PC-3 (cell line): Measurements from ENCODE around the gene MIPEP. TPM values are rescaled to one million over a fixed set of nuclear protein-coding genes. Genes with fewer than 3 reads are reported as not detected.

Source experiments
- ATAC-seq: fragments of 200-7000 bp; cut with Tn5 transposase; 2 replicates; pipeline ENCODE4 v1.9.1; 2020; ENCODE audit warnings: mild to moderate bottlenecking, moderate library complexity
- BruUV-seq: library from RNA; stranded (reverse); fragments of 400-500 nt; replicated peaks from 2 replicates; lab custom pipeline; 2021; lab: Mats Ljungman, UMichigan
- CTCF ChIA-PET: fragments of 300-600 bp; sonication (Branson Sonifier 250); formaldehyde crosslinking; loops from one replicate; lab custom pipeline; 2022; ENCODE audit warnings: antibody characterized with exemption; lab: Charles Lee
- POLR2A ChIA-PET: fragments of 300-600 bp; sonication (Branson Sonifier 250); formaldehyde crosslinking; loops from one replicate; lab custom pipeline; 2022; ENCODE audit warnings: antibody characterized with exemption; ENCODE audit not compliant: unreplicated experiment; lab: Charles Lee
- DNase-seq: peaks from one replicate; pipeline ENCODE4 v3.0.0-alpha.2; 2015
- H2AFZ ChIP-seq: fragments of 300-600 bp; sonication (generic); 2 replicates; pipeline ENCODE4 v1.6.0; 2016; ENCODE audit warnings: antibody characterized with exemption, low read length
- H3F3A ChIP-seq: fragments of 300-600 bp; sonication (generic); one replicate; pipeline ENCODE4 v1.6.0; 2017; ENCODE audit warnings: antibody characterized with exemption, low read length, control low read depth, mild to moderate bottlenecking; ENCODE audit not compliant: unreplicated experiment
- H3K27ac ChIP-seq: fragments of 300-600 bp; sonication (generic); 2 replicates; pipeline ENCODE4 v1.5.1; 2016; ENCODE audit warnings: mild to moderate bottlenecking, low read length
- H3K27me3 ChIP-seq: fragments of 300-600 bp; sonication (generic); 2 replicates; pipeline ENCODE4 v1.6.1; 2016; ENCODE audit warnings: low read length, mixed read lengths
- H3K36me3 ChIP-seq: fragments of 300-600 bp; sonication (generic); 2 replicates; pipeline ENCODE4 v1.6.1; 2016; ENCODE audit warnings: low read depth, mixed run types, low read length, mixed read lengths
- H3K4me1 ChIP-seq: fragments of 300-600 bp; sonication (generic); 2 replicates; pipeline ENCODE4 v1.5.1; 2016; ENCODE audit warnings: low read length; ENCODE audit not compliant: insufficient read depth
- H3K4me2 ChIP-seq: fragments of 300-600 bp; sonication (generic); 2 replicates; pipeline ENCODE4 v1.6.0; 2016; ENCODE audit warnings: low read length
- H3K4me3 ChIP-seq: fragments of 300-600 bp; sonication (generic); 2 replicates; pipeline ENCODE4 v1.5.1; 2016; ENCODE audit warnings: mild to moderate bottlenecking, low read length, mixed read lengths
- H3K79me2 ChIP-seq: fragments of 300-600 bp; sonication (generic); 2 replicates; pipeline ENCODE4 v1.6.1; 2017; ENCODE audit warnings: low read length, mixed read lengths
- H3K9ac ChIP-seq: fragments of 300-600 bp; sonication (generic); 2 replicates; pipeline ENCODE4 v1.6.0; 2016; ENCODE audit warnings: mild to moderate bottlenecking, low read length
- H3K9me2 ChIP-seq: fragments of 300-600 bp; sonication (generic); replicated peaks from 2 replicates; pipeline ENCODE4 v1.6.1; 2016; ENCODE audit warnings: mixed run types, low read length, mixed read lengths
- H3K9me3 ChIP-seq: fragments of 300-600 bp; sonication (generic); 2 replicates; pipeline ENCODE4 v1.6.1; 2016; ENCODE audit warnings: low read length, mixed read lengths
- H4K20me1 ChIP-seq: fragments of 300-600 bp; sonication (generic); 2 replicates; pipeline ENCODE4 v1.6.1; 2016; ENCODE audit warnings: low read length, mixed read lengths
- CTCF ChIP-seq: fragments of 300-600 bp; sonication (generic); conservative IDR thresholded peaks from 2 replicates; pipeline ENCODE4 v1.5.1; 2017; ENCODE audit warnings: antibody characterized with exemption, low read depth, mild to moderate bottlenecking, low read length
- EZH2 ChIP-seq: fragments of 300-600 bp; sonication (generic); IDR thresholded peaks from one replicate; pipeline ENCODE4 v1.6.1; 2017; ENCODE audit warnings: antibody characterized with exemption, mild to moderate bottlenecking, low read length; ENCODE audit not compliant: unreplicated experiment
- EZH2phosphoT487 ChIP-seq: fragments of 300-600 bp; sonication (generic); IDR thresholded peaks from 2 replicates; pipeline ENCODE4 v1.6.1; 2018; ENCODE audit warnings: mild to moderate bottlenecking, antibody characterized with exemption, low read length, borderline replicate concordance
- intact Hi-C: fragments of 100-400 bp; cut with micrococcal nuclease; formaldehyde crosslinking; loops from 2 replicates; pipeline ENCODE4 v1.9.0; 2023
- total RNA-seq: library from RNA; depleted of rRNA; stranded (reverse); fragments of >200 nt; gene quantifications from 2 replicates; pipeline ENCODE4 v1.2.3, GENCODE V29; 2014

MIPEP gene
- total RNA-seq, 1 experiment from 2014 or later = 30.5 TPM

- no peaks in the 10 kb centered on the region for H3K9me2 ChIP-seq
- ATAC-seq (no peak), DNase-seq (no peak)
- intact Hi-C loops = no loop called here
- no peaks in the 10 kb centered on the region for H3F3A ChIP-seq
- BruUV-seq = no TSS peak
- H2AFZ ChIP-seq = no peak overlapping the region
- TF ChIP-seq EZH2phosphoT487 = no peak
- no peak for TF ChIP-seq EZH2
- no peak for TF ChIP-seq CTCF
- H3K27me3 ChIP-seq = no peaks in the 10 kb centered on the region
- no peaks in the 10 kb centered on the region for H4K20me1 ChIP-seq
- CTCF ChIA-PET = no interaction called here
- no peak overlapping the region for H3K27ac ChIP-seq
- no peaks in the 10 kb centered on the region for H3K9me3 ChIP-seq
- no peak overlapping the region for H3K4me3 ChIP-seq
- H3K36me3 ChIP-seq = no peaks in the 10 kb centered on the region
- POLR2A ChIA-PET = no interaction called here
- H3K9ac ChIP-seq = no peak overlapping the region
- H3K4me2 ChIP-seq = no peak overlapping the region
- H3K4me1 ChIP-seq = peaks cover 17% of the 10 kb centered on the region
- no peaks in the 10 kb centered on the region for H3K79me2 ChIP-seq
Measured at GRCh38 chr13:23770428-23770827, 118.8 kb downstream of the MIPEP start.

GRCh38 chr13:23769401-23769800 is 119.8 kb downstream of the MIPEP start:
- Histone ChIP-seq H3F3A (no peaks in the 10 kb centered on the region), H3K9ac (no peak overlapping the region), H3K4me3 (no peak overlapping the region), H4K20me1 (no peaks in the 10 kb centered on the region), H3K36me3 (no peaks in the 10 kb centered on the region), H3K79me2 (no peaks in the 10 kb centered on the region), H3K4me1 (peaks cover 17% of the 10 kb centered on the region), H3K9me2 (no peaks in the 10 kb centered on the region), H3K9me3 (no peaks in the 10 kb centered on the region), H3K4me2 (no peak overlapping the region), H3K27me3 (no peaks in the 10 kb centered on the region), H2AFZ (no peak overlapping the region), H3K27ac (no peak overlapping the region)
- no peak for ATAC-seq
- intact Hi-C loops = no loop called here
- TF ChIP-seq CTCF (no peak), EZH2phosphoT487 (no peak), EZH2 (no peak)
- no peak for DNase-seq
- POLR2A ChIA-PET = no interaction called here
- CTCF ChIA-PET = no interaction called here
- no TSS peak for BruUV-seq

- Histone ChIP-seq H3K9me3 (no peaks in the 10 kb centered on the region), H3K27ac (no peak overlapping the region), H3K36me3 (no peaks in the 10 kb centered on the region), H3K9ac (no peak overlapping the region), H4K20me1 (no peaks in the 10 kb centered on the region), H3K4me3 (no peak overlapping the region), H3K27me3 (no peaks in the 10 kb centered on the region), H2AFZ (no peak overlapping the region), H3K79me2 (no peaks in the 10 kb centered on the region), H3K9me2 (no peaks in the 10 kb centered on the region), H3K4me1 (peaks cover 17% of the 10 kb centered on the region), H3F3A (no peaks in the 10 kb centered on the region), H3K4me2 (no peak overlapping the region)
- DNase-seq = no peak
- BruUV-seq = no TSS peak
- ATAC-seq = no peak
- POLR2A ChIA-PET = interaction anchor here (0.7 kb wide), 1 partner anchor 32 kb away, joined by 8 read pairs; no protein-coding TSS in a partner anchor
- CTCF ChIA-PET = no interaction called here
- TF ChIP-seq CTCF (no peak), EZH2phosphoT487 (no peak), EZH2 (no peak)
- intact Hi-C loops = no loop called here
Measured at GRCh38 chr13:23767838-23768237, 121.4 kb downstream of the MIPEP start.
